Amygdala (tissue), 56 donors: ENCODE measurements around the gene SLC34A2.
"Not testable (repeated sequence)": the region's sequence is repeated elsewhere in the genome, so short reads cannot be mapped to it uniquely, and the experiment has no call there.

Experiments
- DNase-seq, 56 donors: peaks; one replicate each; lab custom pipeline; 2025; lab: John Stamatoyannopoulos, UW

The SLC34A2 gene, protein sequence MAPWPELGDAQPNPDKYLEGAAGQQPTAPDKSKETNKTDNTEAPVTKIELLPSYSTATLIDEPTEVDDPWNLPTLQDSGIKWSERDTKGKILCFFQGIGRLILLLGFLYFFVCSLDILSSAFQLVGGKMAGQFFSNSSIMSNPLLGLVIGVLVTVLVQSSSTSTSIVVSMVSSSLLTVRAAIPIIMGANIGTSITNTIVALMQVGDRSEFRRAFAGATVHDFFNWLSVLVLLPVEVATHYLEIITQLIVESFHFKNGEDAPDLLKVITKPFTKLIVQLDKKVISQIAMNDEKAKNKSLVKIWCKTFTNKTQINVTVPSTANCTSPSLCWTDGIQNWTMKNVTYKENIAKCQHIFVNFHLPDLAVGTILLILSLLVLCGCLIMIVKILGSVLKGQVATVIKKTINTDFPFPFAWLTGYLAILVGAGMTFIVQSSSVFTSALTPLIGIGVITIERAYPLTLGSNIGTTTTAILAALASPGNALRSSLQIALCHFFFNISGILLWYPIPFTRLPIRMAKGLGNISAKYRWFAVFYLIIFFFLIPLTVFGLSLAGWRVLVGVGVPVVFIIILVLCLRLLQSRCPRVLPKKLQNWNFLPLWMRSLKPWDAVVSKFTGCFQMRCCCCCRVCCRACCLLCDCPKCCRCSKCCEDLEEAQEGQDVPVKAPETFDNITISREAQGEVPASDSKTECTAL

DNA sequence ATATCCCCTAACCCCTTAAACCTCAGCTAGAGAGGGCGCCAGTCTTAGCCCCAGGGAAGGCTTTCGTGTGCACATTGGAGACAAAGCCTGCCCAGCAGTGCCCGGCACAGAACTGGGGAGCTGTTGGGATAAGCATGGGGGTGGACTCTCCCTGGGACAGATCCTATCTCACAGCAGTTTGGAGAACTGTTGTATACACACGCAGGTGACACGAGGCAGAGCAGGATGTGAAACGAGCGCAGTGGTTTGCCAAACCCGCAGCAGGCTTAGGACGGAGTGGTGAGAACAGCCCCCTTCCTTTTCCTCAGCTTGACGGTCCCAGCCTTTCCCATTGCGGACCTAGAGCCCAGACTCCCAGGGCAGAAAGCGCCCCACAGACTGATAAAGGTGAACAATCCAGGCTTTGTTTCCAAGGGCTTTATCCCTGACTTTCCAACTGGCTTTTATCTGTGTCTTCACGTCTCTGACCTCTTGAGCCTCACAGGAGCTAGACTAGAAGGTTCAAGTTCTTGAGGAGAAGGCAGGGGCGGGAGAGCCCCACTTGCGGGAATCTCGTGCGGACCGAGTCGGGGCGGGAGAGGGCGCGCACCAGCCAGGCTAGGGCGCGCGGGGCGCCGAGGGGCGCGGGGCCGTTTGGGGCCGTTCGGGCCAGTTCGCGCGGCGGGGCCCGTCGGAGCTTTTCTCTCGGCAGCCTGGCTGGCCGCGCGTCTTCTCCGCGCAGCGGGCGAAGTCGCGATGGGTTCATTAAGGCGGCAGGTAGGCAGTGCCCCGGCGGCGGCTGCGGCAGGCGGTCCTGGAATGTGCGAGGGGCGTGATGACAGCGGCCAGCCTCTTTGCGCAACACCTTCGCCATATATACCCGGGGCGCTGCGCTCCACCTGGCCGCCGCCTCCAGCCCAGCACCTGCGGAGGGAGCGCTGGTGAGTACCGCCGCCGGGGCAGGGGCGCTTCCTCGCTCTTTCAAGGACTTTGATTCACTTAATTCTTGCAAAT is at the start of gene SLC34A2:
SLC34A2 (plus strand) TSS at position 881 of the 993 bp plus-strand sequence. CDS start 6,650 bp downstream, outside the sequence.
- DNase-seq: no peak

DNA sequence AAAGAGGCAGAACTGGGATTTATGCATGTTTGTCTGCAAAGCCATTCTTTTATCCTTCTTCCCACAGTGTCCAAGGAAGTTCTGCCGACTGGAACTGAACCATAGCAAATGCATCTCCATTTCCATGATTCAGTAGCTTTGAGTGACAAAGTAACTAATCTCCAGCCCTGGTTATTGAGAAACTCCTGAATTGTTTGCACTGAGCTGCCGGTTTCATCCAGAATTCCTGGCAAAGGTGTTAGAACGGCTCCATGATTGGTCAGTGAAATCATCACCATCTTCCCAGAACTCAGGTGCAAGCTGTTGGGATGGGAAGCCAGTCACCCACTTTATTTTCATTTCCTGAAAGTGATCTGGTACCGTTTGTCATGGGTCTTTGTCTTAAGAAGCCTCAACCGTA is 47.0 kb upstream of the SLC34A2 start:
- DNase-seq: no peak

DNA sequence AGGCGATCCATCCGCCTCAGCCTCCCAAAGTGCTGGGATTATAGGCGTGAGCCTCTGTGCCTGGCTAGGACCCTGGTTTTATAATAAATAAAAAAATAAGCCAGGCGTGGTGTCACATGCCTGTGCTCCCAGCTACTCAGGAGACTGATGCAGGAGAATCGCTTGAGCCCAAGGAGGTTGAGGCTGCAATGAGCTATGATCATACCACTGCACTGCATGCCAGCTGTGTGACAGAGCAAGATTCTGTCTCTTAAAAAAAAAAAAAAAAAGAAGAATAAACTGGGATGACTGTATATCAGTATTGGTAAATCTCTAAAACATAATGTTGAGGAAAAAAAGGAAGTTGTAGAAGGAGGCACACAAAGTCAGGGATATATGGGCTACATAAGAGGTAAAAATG is 45.7 kb upstream of the SLC34A2 start:
- no peak for DNase-seq

DNA sequence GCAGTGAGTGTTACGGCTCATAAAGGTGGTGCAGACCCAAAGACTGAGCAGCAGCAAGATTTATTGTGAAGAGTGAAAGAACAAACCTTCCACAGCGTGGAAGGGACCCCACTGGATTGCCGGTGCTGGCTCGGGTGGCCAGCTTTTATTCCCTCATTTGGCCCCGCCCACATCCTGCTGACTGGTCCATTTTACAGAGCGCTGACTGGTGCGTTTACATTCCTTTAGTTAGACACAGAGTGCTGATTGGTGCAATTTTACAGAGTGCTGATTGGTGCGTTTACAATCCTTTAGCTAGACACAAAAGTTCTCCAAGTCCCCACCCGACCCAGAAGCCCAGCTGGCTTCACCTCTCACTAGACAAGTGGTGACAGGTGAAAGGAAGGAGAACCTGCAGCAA is 42.0 kb upstream of the SLC34A2 start:
- DNase-seq: not testable (repeated sequence)

DNA sequence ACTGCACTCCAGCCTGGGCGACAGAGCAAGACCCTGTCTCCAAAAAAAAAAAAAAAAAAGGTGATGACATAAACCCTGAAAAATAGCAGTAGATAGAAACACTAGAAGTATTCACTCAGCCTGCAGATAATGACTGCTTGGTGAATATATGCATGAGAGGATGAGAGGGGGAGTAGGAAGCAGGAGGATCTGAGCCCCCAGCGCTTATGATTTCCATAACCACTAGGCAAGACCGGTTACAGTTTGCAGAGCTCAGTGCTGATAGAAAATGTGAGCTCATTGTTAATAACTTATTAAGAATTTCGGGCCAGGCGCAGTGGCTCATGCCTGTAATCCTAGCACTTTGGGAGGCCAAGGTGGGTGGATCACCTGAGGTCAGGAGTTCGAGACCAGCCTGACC is 40.8 kb upstream of the SLC34A2 start:
- no peak for DNase-seq

DNA sequence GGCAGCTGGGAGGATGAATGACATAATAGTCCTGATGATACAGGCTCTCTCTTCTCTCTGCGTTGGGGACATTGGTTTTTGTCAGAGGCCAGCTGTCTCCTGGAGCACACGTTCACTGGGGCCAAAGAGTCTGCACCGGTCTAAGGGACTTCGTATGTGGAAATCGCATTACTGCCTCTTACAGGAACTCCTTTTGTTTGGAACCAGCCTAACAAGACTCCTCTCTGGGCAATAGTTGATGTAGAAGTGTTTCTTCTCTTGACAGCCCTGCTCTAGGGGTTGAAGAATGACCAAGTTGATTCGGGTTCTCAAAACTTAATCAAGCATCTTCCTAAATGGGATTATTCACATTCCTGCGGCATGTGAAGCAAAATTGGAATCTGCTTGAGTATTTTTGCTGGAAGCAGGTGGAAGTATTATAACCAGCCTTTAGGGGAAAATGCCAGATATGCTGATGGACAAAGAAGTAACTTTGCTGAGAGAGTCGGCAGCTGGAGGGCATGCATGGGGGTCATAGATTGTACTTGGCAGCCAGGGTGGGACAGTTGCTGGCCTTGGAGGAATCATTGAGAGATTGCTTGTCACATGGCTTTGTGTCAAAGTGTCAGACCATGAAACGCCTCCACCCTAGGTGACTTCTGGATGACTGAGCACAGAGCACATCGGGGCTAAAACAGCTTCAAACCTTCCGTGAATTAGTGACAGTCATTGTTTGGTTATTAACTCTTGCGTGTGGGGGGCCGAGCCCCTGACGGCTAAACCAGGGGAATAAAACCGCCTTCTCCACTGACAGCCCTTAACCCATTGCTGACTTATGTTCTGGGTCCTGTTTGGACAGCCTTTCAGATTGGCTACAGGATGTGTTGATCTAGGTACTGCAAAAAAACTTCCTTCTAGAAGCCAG is 34.4 kb upstream of the SLC34A2 start:
- no peak for DNase-seq

DNA sequence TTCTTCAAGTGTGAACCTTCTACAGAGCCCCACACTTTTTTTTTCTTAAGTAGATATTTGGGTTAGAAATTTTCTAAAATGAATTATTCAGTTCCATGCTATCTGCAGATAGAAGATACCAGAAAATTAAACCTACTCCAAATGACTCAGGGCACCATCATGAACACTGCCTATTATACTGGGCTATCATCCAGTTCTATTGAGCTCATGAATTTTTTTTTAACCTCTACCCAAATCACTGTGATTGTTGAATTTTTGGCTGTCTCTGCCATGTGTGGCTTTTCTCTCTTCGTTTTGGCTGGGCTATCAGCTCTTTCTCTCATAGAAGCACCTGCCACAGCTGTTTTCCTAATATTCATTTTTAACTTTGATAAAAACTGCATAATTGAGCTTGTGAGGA is 31.0 kb upstream of the SLC34A2 start:
- no peak for DNase-seq

DNA sequence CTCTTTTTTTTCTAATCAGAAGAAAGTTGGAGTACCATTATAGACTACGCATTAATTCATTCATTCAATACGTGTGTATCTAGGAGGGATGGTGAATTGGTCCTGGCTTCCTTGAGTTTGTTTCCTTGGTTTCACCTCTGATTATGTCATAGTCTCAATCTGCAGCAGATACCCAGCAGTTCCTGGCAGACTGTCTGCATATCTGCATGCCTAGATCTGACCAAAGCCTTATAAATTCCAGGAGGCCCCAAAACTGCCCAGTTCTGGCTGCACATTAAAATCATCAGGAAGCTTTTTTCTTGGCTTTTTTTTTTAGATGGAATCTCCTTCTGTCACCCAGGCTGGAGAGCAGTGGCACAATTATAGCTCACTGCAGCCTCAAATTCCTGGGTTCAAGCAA is 27.2 kb upstream of the SLC34A2 start:
- DNase-seq: no peak

DNA sequence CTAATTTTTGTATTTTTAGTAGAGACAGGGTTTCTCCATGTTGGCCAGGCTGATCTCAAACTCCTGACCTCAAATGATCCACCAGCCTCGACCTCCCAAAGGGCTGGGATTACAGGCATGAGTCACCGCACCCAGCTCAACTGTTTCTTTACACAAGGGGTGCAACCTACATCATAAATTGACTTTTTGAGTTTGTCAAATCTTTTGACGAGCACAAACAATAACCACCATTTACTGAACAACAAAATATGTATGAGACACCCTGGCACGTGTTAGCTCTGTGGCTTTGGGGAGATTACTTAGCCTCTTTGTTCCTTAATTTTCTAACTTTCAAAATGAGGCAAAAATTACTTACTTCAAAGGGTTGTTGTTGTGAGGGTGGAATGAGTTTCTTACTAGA is 23.5 kb upstream of the SLC34A2 start:
- DNase-seq: no peak

DNA sequence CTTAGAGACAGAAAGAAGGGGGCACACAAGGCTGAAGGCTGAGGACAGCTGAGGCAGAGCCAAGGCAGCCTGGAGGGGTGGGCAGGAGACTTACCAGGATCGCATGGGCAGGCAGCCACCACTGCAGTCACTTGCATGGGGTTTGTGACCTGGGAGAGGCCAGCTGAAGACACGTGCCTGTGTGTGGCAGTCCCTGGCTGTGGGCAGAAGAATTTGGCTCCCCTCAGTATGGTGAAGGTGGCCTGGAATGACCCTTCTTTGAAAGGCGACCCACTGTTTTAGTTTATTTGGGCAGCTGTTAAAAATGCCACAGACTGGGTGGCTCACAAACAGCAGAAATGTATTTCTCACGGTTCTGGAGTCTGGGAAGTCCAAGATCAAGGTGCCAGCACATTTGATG is 22.1 kb upstream of the SLC34A2 start:
- DNase-seq: no peak

DNA sequence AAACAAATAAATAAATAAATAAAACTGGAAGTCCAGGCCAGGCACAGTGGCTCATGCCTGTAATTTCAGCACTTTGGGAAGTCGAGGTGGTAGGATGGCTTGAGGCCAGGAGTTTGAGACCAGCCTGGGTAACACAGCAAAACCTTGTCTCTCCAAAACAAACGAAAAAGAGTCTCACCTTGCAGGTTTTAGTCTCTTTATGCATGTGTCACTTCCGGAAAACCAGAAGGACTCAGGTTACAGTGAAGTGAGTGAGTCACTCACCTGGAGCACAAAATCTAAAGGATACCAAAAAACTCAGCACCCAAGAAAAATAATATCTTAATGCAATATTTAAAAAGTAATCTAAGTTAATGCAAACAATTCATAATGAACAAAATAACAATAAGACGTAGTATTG is 20.1 kb upstream of the SLC34A2 start:
- DNase-seq: no peak

DNA sequence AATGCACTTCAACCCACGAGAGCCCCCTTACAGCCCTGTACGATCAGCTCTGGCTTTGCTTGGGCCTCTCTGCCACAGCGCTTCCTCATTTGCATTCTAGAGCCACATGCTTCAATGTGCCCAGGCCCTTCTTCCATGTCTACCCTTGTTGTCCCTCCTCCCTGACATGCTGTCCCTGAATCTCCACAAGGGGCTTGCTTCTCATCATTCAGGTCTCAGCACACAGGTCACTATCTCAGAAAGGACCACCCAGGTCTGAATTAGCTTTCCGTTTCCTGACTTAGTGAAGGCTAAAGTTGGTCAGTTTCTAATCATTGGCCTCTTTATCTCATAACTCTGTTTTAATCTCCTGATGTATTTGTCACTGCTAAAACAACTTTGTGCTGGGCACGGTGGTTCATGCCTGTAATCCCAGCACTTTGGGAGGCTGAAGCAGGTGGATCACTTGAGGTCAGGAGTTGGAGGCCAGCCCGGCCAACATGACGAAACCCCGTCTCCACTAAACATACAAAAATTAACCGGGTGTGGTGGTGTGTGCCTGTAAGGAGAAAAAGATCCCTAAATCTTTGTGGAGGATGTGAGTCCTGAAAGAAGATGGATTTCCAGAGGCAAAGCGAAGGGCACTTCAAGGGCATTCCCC is 17.9 kb upstream of the SLC34A2 start:
- no peak for DNase-seq

DNA sequence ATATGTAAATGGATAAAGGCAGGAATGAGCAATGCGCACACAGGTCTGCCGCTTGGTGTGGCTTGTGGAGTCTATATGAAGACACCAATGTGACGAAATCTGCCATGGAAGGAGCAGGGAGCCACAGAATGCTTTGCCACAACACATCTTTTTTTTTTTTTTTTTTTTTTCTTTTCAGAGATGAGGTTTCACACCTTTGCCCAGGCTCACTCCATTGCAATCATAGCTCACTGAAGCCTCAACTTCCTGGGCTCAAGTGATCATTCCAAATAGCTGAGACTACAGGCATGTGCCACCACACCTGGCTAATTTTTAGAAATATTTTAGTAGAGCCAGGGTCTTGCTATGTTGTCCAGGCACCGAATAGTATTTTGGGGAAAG is 17.4 kb upstream of the SLC34A2 start:
- no peak for DNase-seq

DNA sequence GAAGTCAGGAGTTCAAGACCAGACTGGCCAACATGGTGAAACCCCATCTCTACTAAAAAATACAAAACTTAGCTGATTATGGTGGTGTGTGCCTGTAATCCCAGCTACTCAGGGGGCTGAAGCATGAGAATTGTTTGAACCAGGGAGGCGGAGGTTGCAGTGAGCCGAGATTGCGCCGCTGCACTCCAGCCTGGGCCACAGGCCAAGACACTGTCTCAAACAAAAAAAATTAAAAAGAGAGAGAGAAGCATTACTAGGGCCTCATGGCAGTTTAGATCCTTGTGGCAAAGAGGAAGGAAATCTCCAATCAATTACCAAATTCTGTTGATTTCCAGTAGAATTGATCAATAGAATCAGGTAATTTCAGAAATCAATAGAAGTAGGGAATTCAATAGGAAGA is 16.8 kb upstream of the SLC34A2 start:
- no peak for DNase-seq

DNA sequence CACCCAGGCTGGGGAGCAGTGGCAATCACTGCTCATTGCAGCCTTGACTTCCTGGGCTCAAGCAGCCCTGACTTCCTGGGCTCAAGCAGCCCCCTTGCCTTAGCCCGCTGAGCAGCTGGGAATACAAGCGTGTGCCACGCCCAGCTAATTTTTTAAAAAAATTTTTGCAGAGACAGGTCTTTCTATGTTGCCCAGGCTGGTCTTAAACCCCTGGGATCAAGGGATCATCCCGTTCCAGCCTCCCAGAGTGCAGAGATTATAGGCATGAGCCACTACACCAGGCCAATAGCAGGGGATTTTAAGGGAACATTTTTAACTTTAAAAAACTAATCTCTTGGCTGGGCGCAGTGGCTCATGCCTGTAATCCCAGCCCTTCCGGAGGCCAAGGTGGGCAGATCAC is 5.3 kb upstream of the SLC34A2 start:
- DNase-seq: no peak

DNA sequence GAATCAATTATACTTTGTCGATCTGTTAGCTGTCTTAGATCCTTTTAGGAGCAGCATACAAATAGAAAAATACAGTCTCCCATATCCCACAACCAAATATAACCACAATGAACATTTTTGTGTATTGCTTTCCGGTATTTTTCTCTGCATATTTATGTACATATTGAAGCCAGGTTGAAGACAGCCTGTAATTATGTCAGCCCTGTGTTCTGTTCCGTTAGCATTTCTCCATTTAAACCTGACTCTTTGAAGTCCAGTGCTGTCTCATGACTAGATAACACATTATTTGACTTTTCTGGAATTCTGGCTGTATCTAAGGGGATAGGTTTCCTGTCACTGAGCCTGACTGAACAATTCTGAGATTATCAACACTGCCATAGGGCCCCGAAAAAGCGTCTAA is 4.0 kb upstream of the SLC34A2 start:
- DNase-seq: no peak

DNA sequence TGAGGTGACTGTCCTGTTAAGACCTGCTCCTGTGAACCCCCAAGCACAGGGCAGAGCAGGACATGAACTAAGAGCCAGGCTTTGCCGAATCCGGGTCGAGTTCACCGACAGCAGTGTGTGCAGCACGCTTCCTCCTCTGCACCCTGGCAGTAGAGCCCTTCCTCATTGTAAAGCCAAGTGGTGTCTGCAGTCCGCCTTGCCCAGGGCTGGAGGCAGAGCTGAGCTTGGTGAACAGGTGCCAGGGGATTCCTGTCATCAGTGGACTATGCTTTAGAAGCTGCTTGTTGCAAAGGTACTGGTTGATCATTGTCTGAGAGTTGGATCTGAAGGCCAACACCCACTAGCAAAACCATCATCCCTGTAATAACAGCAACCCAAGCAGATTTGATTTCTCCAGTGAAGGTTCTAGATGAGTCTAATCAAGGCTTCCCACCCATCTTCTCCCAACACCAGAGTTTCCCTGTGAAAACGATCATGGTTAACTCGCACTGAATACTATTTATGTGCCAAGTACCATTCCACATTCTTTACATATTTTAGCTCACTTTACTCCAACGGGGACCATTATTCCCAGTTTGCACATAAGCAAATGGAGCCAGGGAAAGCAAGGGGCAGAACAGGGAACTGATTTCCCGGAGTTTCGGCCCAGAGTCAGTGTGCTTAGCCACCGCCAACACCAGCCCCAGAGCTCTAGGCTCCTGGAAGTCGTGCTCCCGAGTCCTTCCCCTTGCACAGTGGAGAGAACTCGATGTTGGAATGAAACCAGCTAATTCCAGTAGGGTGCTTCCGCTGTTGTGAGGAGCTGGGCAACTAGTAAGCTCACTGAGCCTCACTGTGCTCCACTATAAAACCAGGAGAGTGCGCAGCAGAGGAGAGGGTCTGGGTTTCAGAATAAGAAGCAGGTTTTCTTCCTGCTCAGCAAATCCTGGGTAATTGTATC is 1.4 kb upstream of the SLC34A2 start:
- no peak for DNase-seq

DNA sequence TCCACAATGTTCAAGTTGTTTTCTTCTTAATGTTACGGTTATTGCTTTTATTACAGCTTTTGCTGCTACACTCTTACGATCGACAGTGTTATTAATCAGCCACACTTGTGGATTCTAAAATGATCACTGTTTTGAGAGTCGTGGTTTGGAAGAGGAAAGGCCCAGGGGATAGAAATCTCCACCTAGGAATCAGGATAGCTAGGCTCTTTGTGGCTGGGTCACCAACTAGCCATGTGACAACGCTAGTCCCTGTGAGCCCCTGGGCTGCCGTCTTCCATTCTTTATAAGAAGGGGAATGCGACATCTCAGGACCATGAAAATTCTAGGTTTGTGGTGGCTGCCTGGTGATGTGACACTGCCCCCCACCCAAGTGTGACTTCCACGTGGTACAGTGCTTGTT is 380 bp downstream of the SLC34A2 start:
- no peak for DNase-seq
